ENCODE results near the gene ADAMTSL5.
"Not testable (repeated sequence)": the region's sequence is repeated elsewhere in the genome, so short reads cannot be mapped to it uniquely, and the experiment has no call there.

ADAMTSL5 gene

DNA sequence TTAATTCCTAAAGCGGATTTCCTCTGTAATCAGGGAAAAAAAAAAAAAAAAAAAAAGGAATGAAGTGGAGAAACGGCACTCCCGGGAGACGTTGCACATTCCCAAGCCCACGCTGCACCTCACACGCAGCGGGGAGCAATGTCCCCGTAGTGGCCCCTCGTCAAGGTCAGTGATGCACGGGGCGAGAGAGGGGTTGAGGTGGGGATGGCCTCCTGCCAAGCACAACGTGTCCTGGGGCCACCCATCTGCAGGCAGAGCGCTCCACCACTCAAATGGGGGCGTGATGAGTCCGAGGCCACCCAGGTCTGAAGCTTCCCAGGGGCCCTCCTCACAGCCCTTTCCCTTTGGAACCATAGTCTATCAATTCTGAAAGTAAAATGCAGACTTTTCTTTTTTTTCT is 26.2 kb upstream of the ADAMTSL5 start:
- no peak for TF ChIP-seq ZNF274 (IDR thresholded peaks at IDR 0.05; ENCODE audit: low read depth, low read length)
- H3K4me3 ChIP-seq (ENCODE audit: low read length) = no peak overlapping the region

DNA sequence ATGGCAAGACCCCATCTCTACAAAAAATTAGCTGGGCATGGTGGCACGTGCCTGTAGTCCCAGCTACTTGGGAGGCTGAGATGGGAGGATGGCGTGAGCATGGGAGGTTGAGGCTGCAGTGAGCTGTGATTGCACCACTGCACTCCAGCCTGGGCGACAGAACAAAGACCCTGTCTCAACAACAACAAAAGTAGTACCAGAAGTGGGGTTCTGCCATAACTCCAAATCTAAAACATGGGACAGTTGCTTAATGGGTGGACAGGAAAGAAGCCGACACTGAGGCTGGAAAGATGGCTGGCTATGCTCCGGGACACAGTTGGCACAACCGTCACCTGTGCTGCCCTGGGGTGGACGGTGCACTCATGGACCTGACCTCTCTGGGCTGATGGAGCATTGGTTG is 22.9 kb upstream of the ADAMTSL5 start:
- not testable (repeated sequence) for H3K4me3 ChIP-seq (ENCODE audit: low read length)

DNA sequence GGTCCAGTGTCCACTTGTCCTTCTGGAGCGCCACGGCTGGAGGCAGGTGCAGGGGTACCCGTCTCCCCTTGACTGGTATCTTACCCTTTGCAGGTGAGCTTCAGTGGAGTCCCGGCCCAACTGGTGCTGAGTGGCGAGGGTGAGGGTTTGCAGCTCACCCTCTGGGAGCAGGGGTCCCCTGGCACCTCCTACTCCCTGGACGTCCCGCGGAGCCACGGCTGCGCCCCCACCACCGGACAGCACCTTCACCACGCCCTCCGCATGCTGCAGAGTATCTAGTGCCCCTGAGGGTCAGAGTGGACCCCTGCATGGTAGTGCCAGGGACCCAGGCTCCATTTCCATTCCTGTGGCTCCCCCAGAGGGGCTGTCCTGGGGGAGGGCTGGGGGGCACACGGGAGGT is 22.2 kb upstream of the ADAMTSL5 start:
- no peak overlapping the region for H3K4me3 ChIP-seq (ENCODE audit: low read length)
- TF ChIP-seq ZNF274 (IDR thresholded peaks at IDR 0.05; ENCODE audit: low read depth, low read length) = no peak

DNA sequence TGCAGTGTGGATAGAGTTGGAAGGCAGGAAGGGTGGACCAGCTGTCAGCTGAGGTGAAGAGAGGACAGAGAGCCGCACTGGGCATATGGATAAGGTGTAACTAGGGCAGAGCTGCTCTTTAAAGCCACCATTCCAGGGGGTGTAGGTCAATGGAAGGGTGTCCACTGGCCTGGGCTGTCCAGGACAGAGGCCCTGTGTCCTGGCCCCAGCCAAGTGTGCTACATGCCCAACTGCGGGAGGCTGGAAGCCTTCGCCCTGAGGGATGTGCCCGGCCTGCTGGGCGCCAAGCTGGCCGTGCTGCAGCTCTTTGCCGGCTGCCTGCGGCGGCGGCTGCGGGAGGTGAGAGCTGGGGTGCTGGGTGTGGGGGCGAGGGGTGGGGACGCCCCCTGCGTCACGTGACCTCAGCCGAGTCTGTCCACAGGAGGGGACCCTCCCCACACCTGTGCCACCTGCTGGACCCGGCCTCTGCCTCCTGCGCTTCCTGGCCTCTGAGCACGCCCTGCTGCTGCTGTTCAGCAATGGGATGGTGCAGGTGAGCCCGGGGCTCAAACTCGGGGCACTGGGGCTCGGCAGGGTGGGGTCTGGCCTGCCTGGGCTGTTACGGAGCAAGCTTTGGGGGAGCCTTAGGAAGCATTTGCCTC is 20.8 kb upstream of the ADAMTSL5 start:
- no peak overlapping the region for H3K4me3 ChIP-seq (ENCODE audit: low read length)
- no peak for TF ChIP-seq ZNF274 (IDR thresholded peaks at IDR 0.05; ENCODE audit: low read depth, low read length)

DNA sequence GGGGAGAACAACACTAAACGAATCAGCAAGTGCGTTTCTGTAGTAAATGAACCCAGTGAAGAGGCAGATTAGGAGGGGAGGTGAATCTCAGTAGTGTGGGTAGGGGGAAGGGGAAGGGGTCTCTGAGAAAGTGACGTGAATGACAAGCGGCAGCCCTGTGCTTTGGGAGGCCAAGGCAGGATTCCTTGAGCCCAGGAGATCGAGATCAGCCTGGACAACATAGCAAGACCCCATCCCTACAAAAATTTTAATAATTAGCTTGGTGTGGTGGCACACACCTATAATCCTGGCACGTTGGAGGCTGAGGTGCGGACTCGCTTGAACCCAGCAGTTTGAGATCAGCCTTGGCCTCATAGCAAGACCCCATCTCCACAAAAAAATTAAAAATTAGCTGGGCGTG is 19.2 kb upstream of the ADAMTSL5 start:
- no peak for TF ChIP-seq ZNF274 (IDR thresholded peaks at IDR 0.05; ENCODE audit: low read depth, low read length)
- H3K4me3 ChIP-seq (ENCODE audit: low read length) = no peak overlapping the region

DNA sequence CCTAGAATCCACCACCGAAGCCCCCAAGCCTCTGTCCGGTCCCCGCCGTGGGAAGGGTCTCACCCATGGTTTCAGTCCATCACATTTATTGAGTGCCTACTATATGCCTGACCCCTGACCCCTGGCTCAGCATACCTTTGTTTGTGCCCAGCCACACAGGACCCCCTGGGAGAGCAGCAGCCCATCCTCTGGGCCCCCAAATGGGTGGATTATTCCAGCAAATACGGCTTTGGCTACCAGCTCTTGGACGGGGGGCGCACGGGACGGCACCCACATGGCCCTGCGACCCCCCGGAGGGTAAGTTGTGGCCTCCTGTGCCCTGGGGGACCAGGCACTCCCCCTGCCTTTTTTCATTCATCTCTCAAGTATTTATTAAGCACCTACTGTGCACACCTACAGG is 18.8 kb upstream of the ADAMTSL5 start:
- TF ChIP-seq ZNF274 (IDR thresholded peaks at IDR 0.05; ENCODE audit: low read depth, low read length) = no peak
- no peak overlapping the region for H3K4me3 ChIP-seq (ENCODE audit: low read length)

DNA sequence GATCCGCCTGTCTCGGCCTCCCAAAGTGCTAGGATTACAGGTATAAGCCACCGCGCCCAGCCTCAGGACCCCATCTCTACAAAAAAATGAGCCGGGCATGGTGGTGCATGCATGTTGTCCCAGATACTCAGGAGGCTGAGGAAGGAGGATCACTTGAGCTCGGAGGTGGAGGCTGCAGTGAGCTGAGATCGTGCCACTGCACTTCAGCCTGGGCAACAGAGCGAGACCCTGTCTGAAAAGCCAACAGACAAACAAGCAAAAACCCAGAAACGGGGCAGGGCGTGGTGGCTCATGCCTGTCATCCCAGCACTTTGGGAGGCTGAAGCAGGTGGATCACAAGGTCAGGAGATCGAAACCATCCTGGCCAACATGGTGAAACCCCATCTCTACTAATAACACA is 18.0 kb upstream of the ADAMTSL5 start:
- H3K4me3 ChIP-seq (ENCODE audit: low read length) = not testable (repeated sequence)

DNA sequence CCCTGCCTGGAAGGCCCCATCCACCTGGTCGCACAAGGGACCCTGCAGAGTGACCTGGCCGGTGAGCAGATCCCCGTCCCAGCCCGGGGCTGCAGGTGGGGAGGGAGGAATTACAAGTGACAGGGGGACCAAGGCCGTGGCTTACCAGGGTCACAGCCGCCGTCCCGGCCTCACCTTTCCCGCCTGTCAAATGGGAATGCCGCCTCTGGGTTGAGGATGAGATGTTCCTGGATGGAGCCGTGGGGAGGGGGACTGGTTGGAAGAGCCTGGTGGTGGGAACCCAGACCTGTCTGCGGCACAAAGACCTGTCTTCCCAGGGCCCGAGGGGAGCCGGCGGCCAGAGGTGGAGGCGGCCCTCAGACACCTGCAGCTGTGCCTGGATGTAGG is 16.6 kb upstream of the ADAMTSL5 start:
- TF ChIP-seq ZNF274 (IDR thresholded peaks at IDR 0.05; ENCODE audit: low read depth, low read length) = no peak
- H3K4me3 ChIP-seq (ENCODE audit: low read length) = no peak overlapping the region

DNA sequence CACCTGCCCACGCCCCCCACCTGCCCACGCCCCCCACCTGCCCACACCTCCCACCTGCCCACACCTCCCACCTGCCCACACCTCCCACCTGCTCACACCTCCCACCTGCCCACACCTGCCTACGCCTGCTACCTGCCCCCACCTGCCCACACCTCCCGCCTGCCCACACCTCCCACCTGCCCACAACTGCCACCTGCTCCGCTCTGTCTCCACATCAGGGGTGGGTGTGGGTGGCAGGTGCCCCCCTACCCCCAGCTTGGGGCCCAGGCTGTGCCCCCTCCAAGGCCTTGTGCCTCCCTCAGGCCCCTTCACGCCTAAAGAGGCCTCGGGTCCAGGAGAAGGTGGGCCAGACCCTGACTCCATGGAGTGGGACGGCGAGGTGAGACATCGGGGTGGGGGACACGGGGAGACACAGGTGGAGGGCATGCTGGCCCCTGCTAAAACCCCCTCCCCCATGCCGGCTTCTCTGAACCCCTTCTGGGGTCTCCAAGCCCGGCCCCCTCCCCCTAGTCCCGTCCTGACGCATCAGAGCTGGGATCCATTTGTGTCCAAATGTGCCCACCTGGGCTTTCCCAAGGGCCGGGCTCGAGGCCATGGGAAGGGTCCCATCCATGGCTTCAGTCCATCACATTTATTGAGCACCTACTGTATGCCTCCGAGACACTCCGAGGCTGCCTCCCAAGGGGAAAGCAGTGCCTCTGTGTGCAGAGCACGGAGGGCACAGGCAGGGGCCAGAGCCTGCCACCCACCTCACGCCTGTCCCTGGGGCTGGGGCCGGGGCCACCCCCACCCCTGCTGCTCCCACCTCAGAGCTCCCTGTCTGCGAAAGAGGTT is 16.0 kb upstream of the ADAMTSL5 start:
- no peak for TF ChIP-seq ZNF274 (IDR thresholded peaks at IDR 0.05; ENCODE audit: low read depth, low read length)
- H3K4me3 ChIP-seq (ENCODE audit: low read length) = no peak overlapping the region

DNA sequence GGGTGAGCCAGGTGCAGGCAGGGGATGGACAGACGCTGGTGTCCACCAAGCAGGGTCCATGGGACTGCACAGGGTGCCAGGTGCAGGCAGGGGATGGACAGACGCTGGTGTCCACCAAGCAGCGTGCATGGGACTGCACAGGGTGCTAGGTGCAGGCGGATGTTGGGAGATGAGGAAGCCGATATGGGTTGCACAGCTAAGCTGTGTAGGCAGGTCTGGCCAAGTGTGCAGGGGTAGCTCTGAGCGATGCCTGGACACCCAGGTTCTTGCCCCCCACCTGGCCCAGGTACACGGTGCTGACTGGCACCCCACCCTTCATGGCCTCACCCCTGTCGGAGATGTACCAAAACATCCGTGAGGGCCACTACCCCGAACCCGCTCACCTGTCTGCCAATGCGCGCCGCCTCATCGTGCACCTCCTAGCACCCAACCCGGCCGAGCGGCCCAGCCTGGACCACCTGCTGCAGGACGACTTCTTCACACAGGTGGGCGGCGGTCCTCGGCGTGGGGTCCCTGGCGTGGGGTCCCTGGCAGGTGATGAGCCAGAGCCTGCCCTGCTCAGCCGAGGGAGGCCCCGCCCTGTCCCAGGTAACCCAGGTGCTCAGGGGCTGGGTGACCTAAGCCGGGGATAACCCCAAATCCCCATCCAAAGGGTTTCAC is 15.0 kb upstream of the ADAMTSL5 start:
- TF ChIP-seq ZNF274 (IDR thresholded peaks at IDR 0.05; ENCODE audit: low read depth, low read length) = no peak
- no peak overlapping the region for H3K4me3 ChIP-seq (ENCODE audit: low read length)

DNA sequence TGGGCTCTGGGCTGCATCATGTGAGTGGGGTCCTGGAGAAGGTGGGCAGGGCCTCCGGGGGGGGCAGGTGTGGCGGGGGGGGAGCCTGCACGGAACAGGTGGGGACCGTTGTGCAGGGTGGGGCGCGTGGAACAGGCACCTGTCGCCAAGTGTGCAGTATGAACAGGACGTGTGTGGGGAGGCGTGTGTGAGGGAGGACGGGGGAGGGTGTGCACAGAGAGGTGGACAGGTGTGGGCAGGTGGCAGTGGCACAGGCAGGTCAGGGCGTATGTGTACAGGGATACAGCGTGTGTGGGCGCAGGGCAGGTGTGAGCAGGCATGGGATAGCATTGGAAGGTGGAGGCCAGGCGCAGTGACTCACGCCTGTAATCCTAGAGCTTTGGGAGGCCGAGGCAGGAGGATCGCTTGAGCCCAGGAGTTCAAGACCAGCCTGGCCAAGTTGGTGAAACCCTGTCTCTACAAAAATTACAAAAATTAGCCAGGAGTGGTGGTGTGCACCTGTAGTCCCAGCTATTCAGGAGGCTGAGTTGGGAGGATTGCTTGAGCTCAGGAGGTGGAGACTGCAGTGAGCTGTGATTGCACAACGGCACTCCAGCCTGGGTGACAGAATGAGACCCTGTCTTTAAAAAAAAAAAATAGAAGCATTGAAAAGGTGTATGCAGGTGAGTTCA is 14.3 kb upstream of the ADAMTSL5 start:
- no peak for TF ChIP-seq ZNF274 (IDR thresholded peaks at IDR 0.05; ENCODE audit: low read depth, low read length)
- no peak overlapping the region for H3K4me3 ChIP-seq (ENCODE audit: low read length)

DNA sequence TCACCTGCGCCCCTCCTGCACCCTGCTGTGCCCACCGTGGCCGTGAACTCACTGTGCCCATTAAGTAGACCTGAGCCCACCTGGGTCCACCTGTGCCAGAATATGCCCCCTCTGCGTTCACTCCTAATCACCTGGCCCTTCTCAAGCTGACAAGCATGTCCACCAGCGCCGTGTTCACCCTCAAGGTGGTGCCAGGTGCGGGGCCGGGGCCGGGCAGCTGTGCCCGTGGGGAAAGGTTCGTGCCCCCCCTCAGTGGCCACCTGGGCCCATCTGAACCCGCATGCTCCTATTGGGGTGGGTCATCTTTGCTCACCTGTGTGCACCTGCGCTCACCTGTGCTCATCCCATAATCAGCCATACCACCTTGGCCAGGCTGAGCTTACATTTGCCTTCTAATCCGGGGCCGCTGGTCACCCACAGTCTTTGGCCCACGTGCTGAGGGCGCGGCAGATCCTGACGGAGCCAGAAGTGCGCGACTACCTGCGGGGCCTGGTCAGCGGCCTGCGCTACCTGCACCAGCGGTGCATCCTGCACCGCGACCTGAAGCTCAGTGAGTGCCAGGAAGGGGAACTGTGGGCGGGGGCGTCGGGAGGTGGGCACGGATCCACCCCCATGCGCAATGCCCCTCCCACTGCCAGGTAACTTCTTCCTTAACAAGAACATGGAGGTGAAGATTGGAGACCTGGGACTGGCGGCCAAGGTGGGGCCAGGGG is 13.4 kb upstream of the ADAMTSL5 start:
- H3K4me3 ChIP-seq (ENCODE audit: low read length) = no peak overlapping the region
- TF ChIP-seq ZNF274 (IDR thresholded peaks at IDR 0.05; ENCODE audit: low read depth, low read length) = no peak

DNA sequence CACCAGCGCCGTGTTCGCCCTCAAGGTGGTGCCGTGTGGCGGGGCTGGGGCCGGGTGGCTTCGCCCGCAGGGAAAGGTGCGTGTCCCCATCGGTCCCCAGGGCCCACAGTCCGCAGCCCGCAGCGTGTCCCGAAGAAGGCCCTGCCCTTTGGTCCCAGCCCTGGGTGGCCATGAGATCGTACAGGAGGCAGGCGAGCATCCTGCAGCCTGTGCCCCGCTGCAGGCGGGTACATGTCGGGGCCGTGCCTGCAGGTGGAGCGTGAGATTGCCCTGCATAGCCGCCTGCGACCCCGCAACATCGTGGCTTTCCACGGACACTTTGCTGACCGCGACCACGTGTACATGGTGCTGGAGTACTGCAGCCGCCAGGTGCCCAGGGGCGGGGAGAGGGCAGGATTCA is 12.5 kb upstream of the ADAMTSL5 start:
- no peak for TF ChIP-seq ZNF274 (IDR thresholded peaks at IDR 0.05; ENCODE audit: low read depth, low read length)
- no peak overlapping the region for H3K4me3 ChIP-seq (ENCODE audit: low read length)

DNA sequence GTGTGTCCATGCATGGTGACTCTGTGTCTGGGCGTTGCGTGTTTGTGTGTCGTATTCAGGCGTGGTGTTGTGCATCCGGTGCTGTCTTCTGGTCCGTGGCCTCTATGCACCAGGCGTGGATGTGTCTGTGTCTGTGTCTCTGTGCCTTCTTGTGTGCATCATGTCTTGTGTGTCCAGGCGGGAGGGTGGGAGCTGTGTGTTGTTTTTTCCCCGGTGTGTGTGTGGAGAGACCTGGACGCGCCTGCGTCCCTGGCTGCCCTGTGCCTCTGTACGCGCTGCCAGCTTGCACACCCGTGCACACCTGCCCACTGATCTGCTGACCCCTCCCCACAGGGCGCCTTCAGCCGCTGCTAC is 12.1 kb upstream of the ADAMTSL5 start:
- no peak for TF ChIP-seq ZNF274 (IDR thresholded peaks at IDR 0.05; ENCODE audit: low read depth, low read length)
- no peak overlapping the region for H3K4me3 ChIP-seq (ENCODE audit: low read length)

All from GM08714 (cell line).